ENCODE results near the gene SPAG9. TPM values are rescaled to one million over a fixed set of nuclear protein-coding genes. Genes with fewer than 3 reads are reported as not detected.
A peak's percentile ranks its signal among the peaks of the same experiment; 100 is the strongest.

SPAG9 gene
- total and polyA plus RNA-seq, 2 donors (not counting 1 experiment from before 2014, with no cell fraction given): 8.6 to 64.1 TPM

- H3K79me2 ChIP-seq (ENCODE audit: control insufficient read depth, insufficient read depth, low read length): no peaks in the 10 kb centered on the region
- H3K4me1 ChIP-seq (ENCODE audit: control insufficient read depth in 2 of 2, insufficient read depth in 2 of 2, low read length in 2 of 2): peaks cover 5 to 34% of the 10 kb centered on the region in 2 donors
- TF ChIP-seq EZH2 (IDR thresholded peaks at IDR 0.05; ENCODE audit: borderline replicate concordance, insufficient read depth, low read depth, low read length, poor library complexity, severe bottlenecking) (no peak), CTCF (IDR thresholded peaks at IDR 0.05) (no peak)
- H3K27ac ChIP-seq (ENCODE audit: low read length in 2 of 2): no peak overlapping the region
- peaks cover 21% of the 10 kb centered on the region for H3K4me1 Mint-ChIP-seq
- ChIA-PET CTCF (no interaction called here), POLR2A (interaction anchor here (0.9 kb wide), 1 partner anchor 53 kb away, joined by 3 read pairs; the partner anchor contains the start of gene TOB1)
- H3K27ac Mint-ChIP-seq: peak overlapping the region; percentile 59
- peak; percentile 61 for DNase-seq
- intact Hi-C loops (cut with micrococcal nuclease): no loop called here
- H3K9ac ChIP-seq (ENCODE audit: low read length): no peak overlapping the region
- H3K4me3 Mint-ChIP-seq: peak overlapping the region; percentile 37
- peak; percentile 78 for ATAC-seq (ENCODE audit: low read depth)
- no peak overlapping the region for H3K4me3 ChIP-seq (ENCODE audit: control extremely low read depth in 1 of 5, extremely low read depth in 1 of 5, insufficient read depth in 1 of 5, low read depth in 2 of 5, low read length in 4 of 5)
- H2AFZ ChIP-seq (ENCODE audit: insufficient read depth, low read depth, low read length, poor library complexity, severe bottlenecking): no peak overlapping the region
- H3K27me3 ChIP-seq (replicated peaks in 1 of 4; ENCODE audit: control extremely low read depth in 1 of 4, control insufficient read depth in 3 of 4, insufficient read depth in 4 of 4, low read length in 3 of 4): peaks cover 0 to 3% (median 0%) of the 10 kb centered on the region in 4 experiments
- no peaks in the 10 kb centered on the region for H3K27me3 Mint-ChIP-seq
- no peaks in the 10 kb centered on the region for H3K36me3 ChIP-seq (replicated peaks in 1 of 2; ENCODE audit: control extremely low read depth in 1 of 2, control insufficient read depth in 1 of 2, extremely low read depth in 1 of 2, insufficient read depth in 2 of 2, low read length in 1 of 2)
- peak overlapping the region; percentile 25 for H3K4me2 ChIP-seq (replicated peaks; ENCODE audit: low read depth, low read length, poor library complexity, severe bottlenecking)
- 33% methylated on average over 15 of the region's 18 CpGs for WGBS (ENCODE audit: insufficient coverage)
- H3K9me3 ChIP-seq (ENCODE audit: control extremely low read depth in 1 of 3, control insufficient read depth in 2 of 3, insufficient read depth in 1 of 3, low read length in 2 of 3): no peaks in the 10 kb centered on the region
- no peaks in the 10 kb centered on the region for H4K20me1 ChIP-seq (ENCODE audit: control insufficient read depth, insufficient read depth, low read length, poor library complexity, severe bottlenecking)
- no peaks in the 10 kb centered on the region for H3K9me3 Mint-ChIP-seq (ENCODE audit: insufficient read depth)
Measured at GRCh38 chr17:50919321-50920040, 201.2 kb downstream of the SPAG9 start.

GRCh38 chr17:50918933-50919296 lies 201.8 kb downstream of the SPAG9 start:
- H3K4me1 Mint-ChIP-seq: peaks cover 21% of the 10 kb centered on the region
- 90% methylated on average over 5 of the region's 5 CpGs for WGBS (ENCODE audit: insufficient coverage)
- H3K4me3 Mint-ChIP-seq: no peak overlapping the region
- ATAC-seq (ENCODE audit: low read depth): no peak
- H3K36me3 ChIP-seq (replicated peaks in 1 of 2; ENCODE audit: control extremely low read depth in 1 of 2, control insufficient read depth in 1 of 2, extremely low read depth in 1 of 2, insufficient read depth in 2 of 2, low read length in 1 of 2): no peaks in the 10 kb centered on the region
- no peaks in the 10 kb centered on the region for H3K79me2 ChIP-seq (ENCODE audit: control insufficient read depth, insufficient read depth, low read length)
- DNase-seq: no peak
- no peaks in the 10 kb centered on the region for H3K9me3 Mint-ChIP-seq (ENCODE audit: insufficient read depth)
- H3K4me2 ChIP-seq (replicated peaks; ENCODE audit: low read depth, low read length, poor library complexity, severe bottlenecking): no peak overlapping the region
- CTCF ChIA-PET: no interaction called here
- peak overlapping the region; percentile 59 for H3K27ac Mint-ChIP-seq
- H3K27me3 Mint-ChIP-seq: no peaks in the 10 kb centered on the region
- intact Hi-C loops (cut with micrococcal nuclease): no loop called here
- no peaks in the 10 kb centered on the region for H3K9me3 ChIP-seq (ENCODE audit: control extremely low read depth in 1 of 3, control insufficient read depth in 2 of 3, insufficient read depth in 1 of 3, low read length in 2 of 3)
- H3K27ac ChIP-seq (ENCODE audit: low read length in 2 of 2): no peak overlapping the region
- peaks cover 0 to 3% (median 0%) of the 10 kb centered on the region in 4 experiments for H3K27me3 ChIP-seq (replicated peaks in 1 of 4; ENCODE audit: control extremely low read depth in 1 of 4, control insufficient read depth in 3 of 4, insufficient read depth in 4 of 4, low read length in 3 of 4)
- H3K9ac ChIP-seq (ENCODE audit: low read length): no peak overlapping the region
- peaks cover 5 to 34% of the 10 kb centered on the region in 2 donors for H3K4me1 ChIP-seq (ENCODE audit: control insufficient read depth in 2 of 2, insufficient read depth in 2 of 2, low read length in 2 of 2)
- TF ChIP-seq EZH2 (IDR thresholded peaks at IDR 0.05; ENCODE audit: borderline replicate concordance, insufficient read depth, low read depth, low read length, poor library complexity, severe bottlenecking) (no peak), CTCF (IDR thresholded peaks at IDR 0.05) (no peak)
- H3K4me3 ChIP-seq (ENCODE audit: control extremely low read depth in 1 of 5, extremely low read depth in 1 of 5, insufficient read depth in 1 of 5, low read depth in 2 of 5, low read length in 4 of 5): no peak overlapping the region
- H2AFZ ChIP-seq (ENCODE audit: insufficient read depth, low read depth, low read length, poor library complexity, severe bottlenecking): no peak overlapping the region
- H4K20me1 ChIP-seq (ENCODE audit: control insufficient read depth, insufficient read depth, low read length, poor library complexity, severe bottlenecking): no peaks in the 10 kb centered on the region
- POLR2A ChIA-PET: interaction anchor here (0.9 kb wide), 1 partner anchor 53 kb away, joined by 3 read pairs; the partner anchor contains the start of gene TOB1

All from B cell (primary cell).